HepG2 (cell line): ENCODE results near the gene PAQR6. TPM values are rescaled to one million over a fixed set of nuclear protein-coding genes. Genes with fewer than 3 reads are reported as not detected.
A peak's percentile ranks its signal among the peaks of the same experiment; 100 is the strongest.

ENCODE experiments used
- ATF1 ChIP-seq: IDR thresholded peaks from 2 replicates; pipeline ENCODE4 v1.6.1; 2016; ENCODE audit warnings: mild to moderate bottlenecking, control low read depth
- KMT2B ChIP-seq: IDR thresholded peaks from 2 replicates; pipeline ENCODE4 v1.6.1; 2016; ENCODE audit warnings: missing genetic modification reagents, missing compliant biosample characterization
- MBD4 ChIP-seq: IDR thresholded peaks from 2 replicates; pipeline ENCODE4 v1.6.1; 2012; ENCODE audit warnings: low read length, inconsistent platforms, borderline replicate concordance
- MED13 ChIP-seq: sonication (generic); formaldehyde crosslinking; IDR thresholded peaks from 2 replicates; pipeline ENCODE4 v1.5.0; 2020; ENCODE audit warnings: missing genetic modification reagents
- MIER2 ChIP-seq: IDR thresholded peaks from 2 replicates; pipeline ENCODE4 v1.6.1; 2016; ENCODE audit warnings: missing biosample characterization, missing genetic modification reagents
- NPAS2 ChIP-seq: sonication (generic); formaldehyde crosslinking; IDR thresholded peaks from 2 replicates; pipeline ENCODE4 v1.8.0; 2022; ENCODE audit warnings: mild to moderate bottlenecking, missing genetic modification reagents, borderline replicate concordance
- NR2F2 ChIP-seq: IDR thresholded peaks from 2 replicates; pipeline ENCODE4 v1.6.1; 2012; ENCODE audit warnings: low read depth, inconsistent platforms, borderline replicate concordance
- PHB2 ChIP-seq: fragments of 450-650 bp; IDR thresholded peaks from 2 replicates; pipeline ENCODE4 v1.6.1; 2018; ENCODE audit not compliant: partially characterized antibody
- RELA ChIP-seq: sonication (generic); formaldehyde crosslinking; IDR thresholded peaks from 2 replicates; pipeline ENCODE4 v1.4.0; 2020; ENCODE audit warnings: missing genetic modification reagents
- RFXAP ChIP-seq: sonication (generic); formaldehyde crosslinking; IDR thresholded peaks from 2 replicates; pipeline ENCODE4 v1.4.0; 2020; ENCODE audit warnings: missing genetic modification reagents, borderline replicate concordance
- SIN3B ChIP-seq: fragments of 150-350 bp; IDR thresholded peaks from 2 replicates; pipeline ENCODE4 v1.6.1; 2014; ENCODE audit warnings: low read length
- SMC3 ChIP-seq: IDR thresholded peaks from 2 replicates; pipeline ENCODE4 v1.6.1; 2011; ENCODE audit warnings: low read length, improper control_type of control experiment
- SMYD3 ChIP-seq: sonication (generic); formaldehyde crosslinking; IDR thresholded peaks from 2 replicates; pipeline ENCODE4 v1.8.1; 2023; ENCODE audit warnings: mild to moderate bottlenecking, missing genetic modification reagents
- SNRNP70 ChIP-seq: fragments of 200-400 bp; formaldehyde crosslinking; IDR thresholded peaks from 2 replicates; pipeline ENCODE4 v1.6.1; 2017; ENCODE audit warnings: mild to moderate bottlenecking, low read depth, low read length, moderate library complexity
- TAF1 ChIP-seq: sonication (generic); formaldehyde crosslinking; IDR thresholded peaks from 2 replicates; pipeline ENCODE4 v1.4.0; 2020; ENCODE audit warnings: missing genetic modification reagents
- TBX2 ChIP-seq: sonication (generic); formaldehyde crosslinking; IDR thresholded peaks from 2 replicates; pipeline ENCODE4 v1.5.0; 2020; ENCODE audit warnings: missing genetic modification reagents, mild to moderate bottlenecking, borderline replicate concordance
- U2AF1 ChIP-seq: fragments of 200-400 bp; formaldehyde crosslinking; optimal IDR thresholded peaks from 2 replicates; pipeline ENCODE3; 2017; ENCODE audit warnings: mild to moderate bottlenecking, low read depth, low read length
- ZFP82 ChIP-seq: sonication (generic); formaldehyde crosslinking; IDR thresholded peaks from 2 replicates; pipeline ENCODE4 v1.5.1; 2020; ENCODE audit warnings: mild to moderate bottlenecking, missing genetic modification reagents, borderline replicate concordance
- ZNF33A ChIP-seq: sonication (generic); formaldehyde crosslinking; IDR thresholded peaks from 2 replicates; pipeline ENCODE4 v1.5.1; 2020; ENCODE audit warnings: missing genetic modification reagents, mild to moderate bottlenecking, moderate library complexity, borderline replicate concordance
- ZNF431 ChIP-seq: sonication (generic); formaldehyde crosslinking; IDR thresholded peaks from 2 replicates; pipeline ENCODE4 v1.9.0; 2022; ENCODE audit warnings: missing genetic modification reagents, low read depth, mild to moderate bottlenecking, borderline replicate concordance
- ZNF441 ChIP-seq: sonication (generic); formaldehyde crosslinking; IDR thresholded peaks from 2 replicates; pipeline ENCODE4 v1.7.0; 2021; ENCODE audit warnings: missing genetic modification reagents, borderline replicate concordance
- polyA plus RNA-seq, 8 experiments: library from polyadenylated mRNA; depleted of rRNA in 3 of 8; stranded (reverse) in 7 of 8; unstranded in 1 of 8; fragments of >200 nt; fragmentation: Illumina TruSeq in 4 of 8; extraction: Trizol in 4 of 8; gene quantifications; 2 replicates each; pipeline versions ENCODE4 v1.2.1 to v1.2.3, GENCODE V29; 2011 to 2016; ENCODE audit warnings: low read depth in 4 of 8, missing spikeins in 1 of 8, mixed read lengths in 1 of 8; ENCODE audit not compliant: insufficient read depth in 1 of 8
- total RNA-seq, 5 experiments: library from RNA; depleted of rRNA; stranded (reverse); fragments of >200 nt; fragmentation: Illumina TruSeq; extraction: Trizol; gene quantifications; 2 replicates each; pipeline ENCODE4 v1.2.3, GENCODE V29; 2016; ENCODE audit warnings: low read depth in 1 of 5
- TF ChIP-seq, protein P1 (sequence below): sonication (generic); formaldehyde crosslinking; conservative IDR thresholded peaks from 2 replicates; pipeline ENCODE4 v1.8.0; 2022; ENCODE audit warnings: missing genetic modification reagents
- TF ChIP-seq, protein P2 (sequence below): sonication (generic); formaldehyde crosslinking; conservative IDR thresholded peaks from 2 replicates; pipeline ENCODE4 v1.8.0; 2022; ENCODE audit warnings: low read depth, missing genetic modification reagents
- TF ChIP-seq, protein P3 (sequence below): sonication (generic); formaldehyde crosslinking; IDR thresholded peaks from 2 replicates; pipeline ENCODE4 v1.8.1; 2023; ENCODE audit warnings: mild to moderate bottlenecking, inconsistent platforms, moderate library complexity, missing genetic modification reagents, borderline replicate concordance
- TF ChIP-seq, protein P4 (sequence below): sonication (generic); formaldehyde crosslinking; IDR thresholded peaks from 2 replicates; pipeline ENCODE4 v1.4.0; 2020; ENCODE audit warnings: low read depth, mild to moderate bottlenecking, missing genetic modification reagents

The PAQR6 gene
- total and polyA plus RNA-seq, 2 of the 13 experiments (the other 11 are each of a cell fraction or from before 2014, with no cell fraction given): 0.82 to 1.4 TPM

DNA sequence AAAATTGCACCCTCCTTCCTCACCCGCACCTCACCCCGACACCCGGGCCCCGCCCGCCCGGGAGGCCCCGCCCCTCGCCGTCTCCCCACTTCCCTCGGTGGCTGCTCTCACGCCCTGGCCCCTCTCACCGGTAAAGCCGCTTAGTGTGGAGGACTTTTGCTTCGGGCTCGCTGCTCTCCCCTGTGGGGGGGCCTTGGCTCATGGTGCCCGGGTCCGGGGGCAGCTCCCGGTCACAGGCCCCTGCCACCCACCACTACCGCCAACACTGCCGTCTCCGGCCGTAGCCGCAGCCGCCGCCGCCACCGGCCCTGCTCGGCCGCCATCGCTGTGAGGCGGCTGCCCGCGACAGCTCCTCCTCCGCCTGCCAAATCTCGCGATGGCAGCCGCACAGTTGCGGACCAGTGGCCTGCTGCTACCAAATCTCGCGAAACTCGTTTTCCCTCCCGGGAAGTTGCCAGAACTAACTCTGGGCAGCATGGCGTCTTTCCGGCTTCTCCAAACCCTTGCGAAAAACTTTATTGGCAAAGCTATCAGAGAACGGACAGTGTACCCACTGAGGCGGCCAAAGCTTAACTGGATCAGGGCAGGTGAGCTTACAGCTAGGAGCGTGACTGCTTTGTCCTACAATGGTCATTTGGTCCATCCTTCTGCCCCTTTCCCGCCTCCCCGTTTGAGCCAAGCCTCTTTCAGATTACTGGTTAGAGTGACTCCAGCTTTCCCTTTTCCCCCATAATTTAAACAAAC is 34.8 kb upstream of the PAQR6 start, which contains the start of gene SMG5 (continued):
- TF ChIP-seq, protein P1, sequence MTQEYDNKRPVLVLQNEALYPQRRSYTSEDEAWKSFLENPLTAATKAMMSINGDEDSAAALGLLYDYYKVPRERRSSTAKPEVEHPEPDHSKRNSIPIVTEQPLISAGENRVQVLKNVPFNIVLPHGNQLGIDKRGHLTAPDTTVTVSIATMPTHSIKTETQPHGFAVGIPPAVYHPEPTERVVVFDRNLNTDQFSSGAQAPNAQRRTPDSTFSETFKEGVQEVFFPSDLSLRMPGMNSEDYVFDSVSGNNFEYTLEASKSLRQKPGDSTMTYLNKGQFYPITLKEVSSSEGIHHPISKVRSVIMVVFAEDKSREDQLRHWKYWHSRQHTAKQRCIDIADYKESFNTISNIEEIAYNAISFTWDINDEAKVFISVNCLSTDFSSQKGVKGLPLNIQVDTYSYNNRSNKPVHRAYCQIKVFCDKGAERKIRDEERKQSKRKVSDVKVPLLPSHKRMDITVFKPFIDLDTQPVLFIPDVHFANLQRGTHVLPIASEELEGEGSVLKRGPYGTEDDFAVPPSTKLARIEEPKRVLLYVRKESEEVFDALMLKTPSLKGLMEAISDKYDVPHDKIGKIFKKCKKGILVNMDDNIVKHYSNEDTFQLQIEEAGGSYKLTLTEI (CRISPR knock-in tag): no peak
- TF ChIP-seq SMC3 (no peak), KMT2B (CRISPR knock-in tag) (peak; percentile 86), ZNF33A (no peak), ZNF431 (CRISPR knock-in tag) (peak; percentile 75; the same call in 1 of the 2 replicates), NPAS2 (CRISPR knock-in tag) (no peak), TAF1 (CRISPR knock-in tag) (peak; percentile 95), SMYD3 (CRISPR knock-in tag) (no peak), MBD4 (no peak), SNRNP70 (no peak), ATF1 (CRISPR knock-in tag) (peak; percentile 82), RELA (CRISPR knock-in tag) (no peak; the same call in 1 of the 2 replicates), RFXAP (CRISPR knock-in tag) (peak; percentile 90), NR2F2 (peak; percentile 69; the same call in 1 of the 2 replicates), ZFP82 (CRISPR knock-in tag) (no peak), MIER2 (CRISPR knock-in tag) (0 out of 2 replicates have a peak, but pooled peaks have one; percentile 25), PHB2 (no peak), SIN3B (peak; percentile 84), U2AF1 (no peak), TBX2 (CRISPR knock-in tag) (peak; percentile 84), MED13 (no peak), ZNF441 (no peak)
- TF ChIP-seq, protein P2, sequence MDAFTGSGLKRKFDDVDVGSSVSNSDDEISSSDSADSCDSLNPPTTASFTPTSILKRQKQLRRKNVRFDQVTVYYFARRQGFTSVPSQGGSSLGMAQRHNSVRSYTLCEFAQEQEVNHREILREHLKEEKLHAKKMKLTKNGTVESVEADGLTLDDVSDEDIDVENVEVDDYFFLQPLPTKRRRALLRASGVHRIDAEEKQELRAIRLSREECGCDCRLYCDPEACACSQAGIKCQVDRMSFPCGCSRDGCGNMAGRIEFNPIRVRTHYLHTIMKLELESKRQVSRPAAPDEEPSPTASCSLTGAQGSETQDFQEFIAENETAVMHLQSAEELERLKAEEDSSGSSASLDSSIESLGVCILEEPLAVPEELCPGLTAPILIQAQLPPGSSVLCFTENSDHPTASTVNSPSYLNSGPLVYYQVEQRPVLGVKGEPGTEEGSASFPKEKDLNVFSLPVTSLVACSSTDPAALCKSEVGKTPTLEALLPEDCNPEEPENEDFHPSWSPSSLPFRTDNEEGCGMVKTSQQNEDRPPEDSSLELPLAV: no peak
- TF ChIP-seq, protein P3, sequence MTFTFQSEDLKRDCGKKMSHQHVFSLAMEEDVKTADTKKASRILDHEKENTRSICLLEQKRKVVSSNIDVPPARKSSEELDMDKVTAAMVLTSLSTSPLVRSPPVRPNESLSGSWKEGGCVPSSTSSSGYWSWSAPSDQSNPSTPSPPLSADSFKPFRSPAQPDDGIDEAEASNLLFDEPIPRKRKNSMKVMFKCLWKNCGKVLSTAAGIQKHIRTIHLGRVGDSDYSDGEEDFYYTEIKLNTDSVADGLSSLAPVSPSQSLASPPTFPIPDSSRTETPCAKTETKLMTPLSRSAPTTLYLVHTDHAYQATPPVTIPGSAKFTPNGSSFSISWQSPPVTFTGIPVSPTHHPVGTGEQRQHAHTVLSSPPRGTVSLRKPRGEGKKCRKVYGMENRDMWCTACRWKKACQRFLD: peak; percentile 30; the same call in 1 of the 2 replicates
- TF ChIP-seq, protein P4, sequence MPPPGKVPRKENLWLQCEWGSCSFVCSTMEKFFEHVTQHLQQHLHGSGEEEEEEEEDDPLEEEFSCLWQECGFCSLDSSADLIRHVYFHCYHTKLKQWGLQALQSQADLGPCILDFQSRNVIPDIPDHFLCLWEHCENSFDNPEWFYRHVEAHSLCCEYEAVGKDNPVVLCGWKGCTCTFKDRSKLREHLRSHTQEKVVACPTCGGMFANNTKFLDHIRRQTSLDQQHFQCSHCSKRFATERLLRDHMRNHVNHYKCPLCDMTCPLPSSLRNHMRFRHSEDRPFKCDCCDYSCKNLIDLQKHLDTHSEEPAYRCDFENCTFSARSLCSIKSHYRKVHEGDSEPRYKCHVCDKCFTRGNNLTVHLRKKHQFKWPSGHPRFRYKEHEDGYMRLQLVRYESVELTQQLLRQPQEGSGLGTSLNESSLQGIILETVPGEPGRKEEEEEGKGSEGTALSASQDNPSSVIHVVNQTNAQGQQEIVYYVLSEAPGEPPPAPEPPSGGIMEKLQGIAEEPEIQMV (CRISPR knock-in tag): no peak
